Measurements from ENCODE around the gene PTS.

GRCh38 chr11:112268406-112268805, 42.2 kb downstream of the PTS start:
- no peak for TF ChIP-seq BACH2 (CRISPR knock-in tag; IDR thresholded peaks at IDR 0.05; ENCODE audit: borderline replicate concordance)
- no peak for TF ChIP-seq OSR1 (CRISPR knock-in tag; IDR thresholded peaks at IDR 0.05)
